ENCODE measurements around the gene YJU2.
"Not testable (repeated sequence)": the region's sequence is repeated elsewhere in the genome, so short reads cannot be mapped to it uniquely, and the experiment has no call there.

The YJU2 gene

GRCh38 chr19:4217429-4218264, 29.2 kb upstream of the YJU2 start:
- H3K4me1 ChIP-seq (ENCODE audit: insufficient read depth, low read length), result no peaks in the 10 kb centered on the region
- H3K36me3 ChIP-seq (ENCODE audit: insufficient read depth, low read length), result no peaks in the 10 kb centered on the region
- ATAC-seq (ENCODE audit: insufficient read depth, low read depth) (no peak), DNase-seq (no peak)
- no peak overlapping the region for H3K4me3 ChIP-seq (ENCODE audit: low read depth in 1 of 2, low read length in 2 of 2)
- no peak overlapping the region for H3K9ac ChIP-seq (ENCODE audit: low read depth, low read length)
- no peak overlapping the region for H3K4me2 ChIP-seq (ENCODE audit: insufficient read depth, low read length)
- H4K20me1 ChIP-seq (ENCODE audit: insufficient read depth, low read length), result no peaks in the 10 kb centered on the region
- H3K27me3 ChIP-seq (ENCODE audit: insufficient read depth, low read length, poor library complexity), result no peaks in the 10 kb centered on the region
- H2AFZ ChIP-seq (ENCODE audit: low read depth, low read length), result no peak overlapping the region
- TF ChIP-seq, protein P1, sequence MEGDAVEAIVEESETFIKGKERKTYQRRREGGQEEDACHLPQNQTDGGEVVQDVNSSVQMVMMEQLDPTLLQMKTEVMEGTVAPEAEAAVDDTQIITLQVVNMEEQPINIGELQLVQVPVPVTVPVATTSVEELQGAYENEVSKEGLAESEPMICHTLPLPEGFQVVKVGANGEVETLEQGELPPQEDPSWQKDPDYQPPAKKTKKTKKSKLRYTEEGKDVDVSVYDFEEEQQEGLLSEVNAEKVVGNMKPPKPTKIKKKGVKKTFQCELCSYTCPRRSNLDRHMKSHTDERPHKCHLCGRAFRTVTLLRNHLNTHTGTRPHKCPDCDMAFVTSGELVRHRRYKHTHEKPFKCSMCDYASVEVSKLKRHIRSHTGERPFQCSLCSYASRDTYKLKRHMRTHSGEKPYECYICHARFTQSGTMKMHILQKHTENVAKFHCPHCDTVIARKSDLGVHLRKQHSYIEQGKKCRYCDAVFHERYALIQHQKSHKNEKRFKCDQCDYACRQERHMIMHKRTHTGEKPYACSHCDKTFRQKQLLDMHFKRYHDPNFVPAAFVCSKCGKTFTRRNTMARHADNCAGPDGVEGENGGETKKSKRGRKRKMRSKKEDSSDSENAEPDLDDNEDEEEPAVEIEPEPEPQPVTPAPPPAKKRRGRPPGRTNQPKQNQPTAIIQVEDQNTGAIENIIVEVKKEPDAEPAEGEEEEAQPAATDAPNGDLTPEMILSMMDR (IDR thresholded peaks at IDR 0.05; ENCODE audit: borderline replicate concordance, extremely low read depth, low read length, poor library complexity, severe bottlenecking), result no peak
- no peak for TF ChIP-seq EZH2 (IDR thresholded peaks at IDR 0.05; ENCODE audit: borderline replicate concordance, low read depth, low read length, severe bottlenecking)
- H3K9me3 ChIP-seq (ENCODE audit: insufficient read depth, low read length, severe bottlenecking), result no peaks in the 10 kb centered on the region
- no peaks in the 10 kb centered on the region for H3K79me2 ChIP-seq (ENCODE audit: insufficient read depth, low read length)
- no peak overlapping the region for H3K27ac ChIP-seq (ENCODE audit: low read length)

GRCh38 chr19:4218523-4218922, 28.4 kb upstream of the YJU2 start:
- H3K27me3 ChIP-seq (ENCODE audit: insufficient read depth, low read length, poor library complexity); H3K4me3 ChIP-seq (ENCODE audit: low read depth in 1 of 2, low read length in 2 of 2); H4K20me1 ChIP-seq (ENCODE audit: insufficient read depth, low read length); ATAC-seq (ENCODE audit: insufficient read depth, low read depth); H3K9ac ChIP-seq (ENCODE audit: low read depth, low read length); H3K36me3 ChIP-seq (ENCODE audit: insufficient read depth, low read length); H3K27ac ChIP-seq (ENCODE audit: low read length); H3K9me3 ChIP-seq (ENCODE audit: insufficient read depth, low read length, severe bottlenecking); H3K4me1 ChIP-seq (ENCODE audit: insufficient read depth, low read length); H3K79me2 ChIP-seq (ENCODE audit: insufficient read depth, low read length); H2AFZ ChIP-seq (ENCODE audit: low read depth, low read length); DNase-seq; H3K4me2 ChIP-seq (ENCODE audit: insufficient read depth, low read length): not testable (repeated sequence)

- Histone ChIP-seq H3K27me3 (ENCODE audit: insufficient read depth, low read length, poor library complexity) (no peaks in the 10 kb centered on the region), H3K36me3 (ENCODE audit: insufficient read depth, low read length) (no peaks in the 10 kb centered on the region), H3K9me3 (ENCODE audit: insufficient read depth, low read length, severe bottlenecking) (no peaks in the 10 kb centered on the region), H2AFZ (ENCODE audit: low read depth, low read length) (no peak overlapping the region), H3K4me3 (ENCODE audit: low read depth in 1 of 2, low read length in 2 of 2) (no peak overlapping the region), H3K9ac (ENCODE audit: low read depth, low read length) (no peak overlapping the region), H3K27ac (ENCODE audit: low read length) (no peak overlapping the region), H3K79me2 (ENCODE audit: insufficient read depth, low read length) (no peaks in the 10 kb centered on the region), H3K4me2 (ENCODE audit: insufficient read depth, low read length) (no peak overlapping the region), H3K4me1 (ENCODE audit: insufficient read depth, low read length) (no peaks in the 10 kb centered on the region), H4K20me1 (ENCODE audit: insufficient read depth, low read length) (no peaks in the 10 kb centered on the region)
- ATAC-seq (ENCODE audit: insufficient read depth, low read depth) (no peak), DNase-seq (no peak)
- TF ChIP-seq, protein P1 (IDR thresholded peaks at IDR 0.05; ENCODE audit: borderline replicate concordance, extremely low read depth, low read length, poor library complexity, severe bottlenecking), result no peak
- no peak for TF ChIP-seq EZH2 (IDR thresholded peaks at IDR 0.05; ENCODE audit: borderline replicate concordance, low read depth, low read length, severe bottlenecking)
Measured at GRCh38 chr19:4220188-4220587, 26.7 kb upstream of the YJU2 start.

GRCh38 chr19:4224470-4224869, 22.4 kb upstream of the YJU2 start:
- Histone ChIP-seq H3K4me2 (ENCODE audit: insufficient read depth, low read length) (no peak overlapping the region), H4K20me1 (ENCODE audit: insufficient read depth, low read length) (no peaks in the 10 kb centered on the region), H3K4me3 (ENCODE audit: low read depth in 1 of 2, low read length in 2 of 2) (no peak overlapping the region), H3K9me3 (ENCODE audit: insufficient read depth, low read length, severe bottlenecking) (no peaks in the 10 kb centered on the region), H3K4me1 (ENCODE audit: insufficient read depth, low read length) (no peaks in the 10 kb centered on the region), H3K27ac (ENCODE audit: low read length) (no peak overlapping the region), H3K27me3 (ENCODE audit: insufficient read depth, low read length, poor library complexity) (peaks cover 10% of the 10 kb centered on the region), H2AFZ (ENCODE audit: low read depth, low read length) (no peak overlapping the region), H3K9ac (ENCODE audit: low read depth, low read length) (no peak overlapping the region), H3K36me3 (ENCODE audit: insufficient read depth, low read length) (no peaks in the 10 kb centered on the region), H3K79me2 (ENCODE audit: insufficient read depth, low read length) (no peaks in the 10 kb centered on the region)
- TF ChIP-seq, protein P1 (IDR thresholded peaks at IDR 0.05; ENCODE audit: borderline replicate concordance, extremely low read depth, low read length, poor library complexity, severe bottlenecking), result no peak
- no peak for TF ChIP-seq EZH2 (IDR thresholded peaks at IDR 0.05; ENCODE audit: borderline replicate concordance, low read depth, low read length, severe bottlenecking)
- ATAC-seq (ENCODE audit: insufficient read depth, low read depth), result no peak
- no peak for DNase-seq
